Activated T-cell treated with anti-CD3 and anti-CD28 coated beads, Interleukin-2, amount 50 U/mL, for 24 hours (primary cell): Measurements from ENCODE around the gene ZNF554.

ENCODE experiments used
- DNase-seq: peaks from one replicate; pipeline ENCODE4 v3.0.0-alpha.2; 2020
- H3K27ac Mint-ChIP-seq: 2 replicates; pipeline ENCODE4 v1.8.0; 2020; ENCODE audit warnings: mild to moderate bottlenecking, mixed read lengths
- H3K27me3 Mint-ChIP-seq: 2 replicates; pipeline ENCODE4 v1.8.0; 2020; ENCODE audit warnings: mixed read lengths
- H3K36me3 Mint-ChIP-seq: 2 replicates; pipeline ENCODE4 v1.8.0; 2020; ENCODE audit warnings: low read depth, mixed read lengths
- H3K4me1 Mint-ChIP-seq: 2 replicates; pipeline ENCODE4 v1.8.0; 2020; ENCODE audit warnings: low read depth, mixed read lengths
- H3K4me3 Mint-ChIP-seq: 2 replicates; pipeline ENCODE4 v1.8.0; 2020; ENCODE audit warnings: mild to moderate bottlenecking, moderate library complexity, mixed read lengths
- H3K9me3 Mint-ChIP-seq: 2 replicates; pipeline ENCODE4 v1.8.0; 2020; ENCODE audit warnings: mixed read lengths

Gene ZNF554

DNA sequence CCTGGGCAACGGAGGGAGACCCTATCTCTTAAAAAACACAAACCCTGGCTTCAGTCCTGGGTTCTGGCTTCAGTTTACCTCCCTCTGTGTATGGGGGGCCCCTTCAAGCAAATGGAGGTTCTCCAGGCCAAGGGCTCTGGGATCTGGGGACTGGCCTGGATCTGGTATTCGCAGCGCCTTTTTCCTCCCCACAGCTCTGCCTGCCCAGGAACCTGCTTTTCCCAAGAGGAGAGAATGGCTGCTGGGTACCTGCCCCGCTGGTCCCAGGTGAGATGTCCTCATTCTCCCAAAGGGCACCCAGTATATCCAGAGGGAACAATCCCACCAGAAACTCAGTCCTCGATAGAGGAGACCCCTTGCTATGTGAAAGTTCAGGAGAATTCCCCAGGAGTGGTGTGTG is 3.2 kb downstream of the ZNF554 start:
- Mint-ChIP-seq H3K4me1 (peaks cover 9% of the 10 kb centered on the region), H3K36me3 (peaks cover 11% of the 10 kb centered on the region), H3K27ac (no peak overlapping the region), H3K27me3 (no peaks in the 10 kb centered on the region), H3K9me3 (peaks cover 3% of the 10 kb centered on the region), H3K4me3 (no peak overlapping the region)
- no peak for DNase-seq

DNA sequence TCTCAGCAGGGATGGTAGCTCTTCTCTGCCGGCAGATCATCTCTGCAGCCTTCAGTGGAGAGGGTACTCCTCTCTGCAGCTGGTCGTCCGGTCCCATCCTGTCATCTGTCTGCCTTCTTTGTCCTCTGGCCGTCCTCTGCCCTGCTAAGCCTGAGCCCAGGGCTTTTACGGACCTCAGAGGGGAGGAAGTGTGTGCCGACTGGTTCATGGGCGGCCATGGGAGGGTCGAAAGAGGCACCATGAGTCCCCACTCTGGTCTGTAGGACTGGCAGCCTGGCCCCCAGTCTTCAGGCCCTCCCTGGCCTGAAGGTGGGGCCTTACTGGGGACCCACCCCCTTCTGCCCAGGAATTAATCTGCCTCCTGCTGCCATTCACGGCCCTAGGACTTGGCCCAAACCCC is 4.0 kb downstream of the ZNF554 start:
- Mint-ChIP-seq H3K27ac (no peak overlapping the region), H3K4me1 (peaks cover 12% of the 10 kb centered on the region), H3K36me3 (peaks cover 19% of the 10 kb centered on the region), H3K27me3 (no peaks in the 10 kb centered on the region), H3K4me3 (no peak overlapping the region), H3K9me3 (peaks cover 7% of the 10 kb centered on the region)
- DNase-seq = no peak

DNA sequence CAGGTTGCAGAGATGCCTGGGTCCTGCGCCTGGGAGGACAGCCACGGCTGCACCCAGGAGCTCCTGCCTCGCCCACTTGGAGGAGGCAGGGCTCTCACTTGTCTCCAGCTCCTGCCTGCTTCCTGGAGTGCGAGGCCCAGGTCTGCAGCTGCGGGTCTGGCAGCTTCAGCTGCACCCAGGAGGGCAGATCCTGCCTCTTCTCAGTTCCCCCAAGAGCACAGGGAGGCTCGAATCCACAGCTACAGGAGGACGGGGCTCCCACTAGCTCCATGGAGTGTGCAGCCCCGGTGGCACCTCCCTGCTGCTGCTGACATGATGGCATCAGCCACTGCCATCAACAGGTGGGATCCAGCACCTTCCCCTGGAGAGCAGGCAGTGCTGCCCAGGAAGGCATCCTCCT is 4.5 kb downstream of the ZNF554 start:
- Mint-ChIP-seq H3K4me3 (no peak overlapping the region), H3K27me3 (no peaks in the 10 kb centered on the region), H3K4me1 (peaks cover 12% of the 10 kb centered on the region), H3K27ac (no peak overlapping the region), H3K36me3 (peaks cover 21% of the 10 kb centered on the region), H3K9me3 (peaks cover 9% of the 10 kb centered on the region)
- no peak for DNase-seq

DNA sequence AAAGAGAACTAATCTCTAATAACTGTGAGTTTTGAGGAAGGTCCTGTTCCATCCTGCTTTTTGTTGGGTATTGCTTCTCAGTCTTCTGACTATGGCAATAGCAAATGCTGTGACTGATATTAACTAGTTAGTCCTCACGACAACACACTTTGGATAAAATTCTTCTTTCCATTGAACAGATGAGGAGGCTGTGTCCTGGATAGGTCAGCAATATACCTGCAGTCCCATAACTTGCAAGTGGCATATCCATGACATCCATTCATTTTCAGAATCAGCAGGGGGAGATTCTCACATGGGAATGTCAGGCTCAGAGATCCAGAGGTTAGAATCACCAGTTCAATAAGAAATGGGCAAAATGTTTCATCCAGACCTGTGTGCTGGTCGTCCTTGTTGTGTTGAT is 7.4 kb downstream of the ZNF554 start:
- H3K36me3 Mint-ChIP-seq = peaks cover 39% of the 10 kb centered on the region
- peaks cover 6% of the 10 kb centered on the region for H3K4me1 Mint-ChIP-seq
- H3K4me3 Mint-ChIP-seq = no peak overlapping the region
- no peaks in the 10 kb centered on the region for H3K27me3 Mint-ChIP-seq
- DNase-seq = no peak
- H3K9me3 Mint-ChIP-seq = peaks cover 18% of the 10 kb centered on the region
- H3K27ac Mint-ChIP-seq = no peak overlapping the region

DNA sequence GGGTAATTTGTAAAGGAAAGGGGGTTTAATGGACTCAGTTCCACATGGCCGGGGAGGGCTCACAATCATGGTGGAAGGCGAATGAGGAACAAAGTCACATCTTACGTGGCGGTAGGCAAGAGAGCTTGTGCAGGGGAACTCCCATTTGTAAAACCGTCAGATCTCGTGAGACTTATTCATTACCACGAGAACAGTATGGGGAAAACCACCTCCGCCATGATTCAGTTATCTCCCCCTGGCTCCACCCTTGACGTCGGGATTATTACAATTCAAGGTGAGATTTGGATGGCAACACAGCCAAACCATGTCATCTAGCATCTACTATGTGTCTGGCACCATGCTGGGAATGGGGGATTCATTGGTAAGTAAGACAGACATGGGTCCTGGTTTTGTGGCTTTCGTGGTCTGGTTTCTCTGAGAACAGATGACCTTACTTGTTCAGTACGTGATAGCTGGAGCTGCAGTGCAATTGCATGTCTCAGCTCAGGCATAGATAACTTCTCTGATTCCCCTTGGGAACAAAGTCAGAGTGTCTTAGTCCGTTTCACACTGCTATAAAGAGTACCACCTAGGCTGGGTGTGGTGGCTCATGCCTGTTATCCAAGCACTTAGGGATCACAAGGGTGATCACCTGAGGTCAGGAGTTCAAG is 8.3 kb downstream of the ZNF554 start:
- Mint-ChIP-seq H3K27me3 (no peaks in the 10 kb centered on the region), H3K9me3 (peaks cover 27% of the 10 kb centered on the region), H3K4me1 (peaks cover 6% of the 10 kb centered on the region), H3K4me3 (no peak overlapping the region), H3K27ac (no peak overlapping the region), H3K36me3 (peaks cover 48% of the 10 kb centered on the region)
- DNase-seq = no peak

DNA sequence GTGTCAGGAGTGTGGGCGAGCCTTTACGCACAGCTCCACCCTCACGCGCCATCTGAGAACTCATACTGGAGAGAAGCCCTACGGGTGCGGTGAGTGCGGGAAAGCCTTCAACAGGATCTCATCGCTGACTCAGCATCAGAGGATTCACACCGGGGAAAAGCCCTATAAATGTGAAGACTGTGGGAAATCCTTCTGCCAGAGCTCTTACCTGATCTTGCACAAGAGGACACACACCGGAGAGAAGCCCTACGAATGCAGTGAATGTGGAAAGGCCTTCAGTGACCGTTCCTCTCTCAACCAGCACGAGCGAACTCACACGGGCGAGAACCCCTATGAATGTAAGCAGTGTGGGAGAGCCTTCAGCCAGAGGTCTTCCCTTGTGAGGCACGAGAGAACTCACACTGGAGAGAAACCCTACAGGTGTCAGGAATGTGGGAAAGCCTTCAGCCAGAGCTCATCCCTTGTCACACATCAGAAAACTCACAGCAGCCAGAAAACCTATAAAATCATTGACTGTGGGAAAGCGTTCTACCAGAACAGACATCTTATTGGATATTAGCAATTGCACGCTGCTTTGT is 14.7 kb downstream of the ZNF554 start:
- H3K27me3 Mint-ChIP-seq = no peaks in the 10 kb centered on the region
- no peak for DNase-seq
- H3K36me3 Mint-ChIP-seq = peaks cover 76% of the 10 kb centered on the region
- no peak overlapping the region for H3K27ac Mint-ChIP-seq
- H3K9me3 Mint-ChIP-seq = peaks cover 51% of the 10 kb centered on the region
- no peaks in the 10 kb centered on the region for H3K4me1 Mint-ChIP-seq
- no peak overlapping the region for H3K4me3 Mint-ChIP-seq

DNA sequence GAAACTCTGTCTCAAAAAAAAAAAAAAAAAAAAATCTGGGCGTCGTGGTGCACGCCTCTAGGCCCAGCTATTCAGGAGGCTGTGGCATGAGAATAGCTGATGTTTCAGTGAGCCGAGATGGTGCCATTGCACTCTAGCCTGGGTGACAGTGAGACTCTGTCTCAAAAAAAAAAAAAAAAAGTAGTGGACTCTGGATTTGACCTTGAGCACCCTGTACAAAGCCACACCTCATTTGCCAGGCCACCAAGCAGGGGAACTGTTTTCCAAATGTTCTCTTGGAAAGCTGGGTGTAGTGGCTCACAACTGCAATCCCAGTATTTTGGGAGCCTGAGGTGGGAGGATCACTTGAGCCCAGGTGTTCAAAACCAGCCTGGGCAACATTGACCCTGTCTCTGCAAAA is 17.8 kb downstream of the ZNF554 start:
- no peak overlapping the region for H3K4me3 Mint-ChIP-seq
- H3K36me3 Mint-ChIP-seq = peaks cover 57% of the 10 kb centered on the region
- no peak overlapping the region for H3K27ac Mint-ChIP-seq
- DNase-seq = no peak
- peaks cover 4% of the 10 kb centered on the region for H3K4me1 Mint-ChIP-seq
- H3K9me3 Mint-ChIP-seq = peaks cover 38% of the 10 kb centered on the region
- H3K27me3 Mint-ChIP-seq = no peaks in the 10 kb centered on the region

DNA sequence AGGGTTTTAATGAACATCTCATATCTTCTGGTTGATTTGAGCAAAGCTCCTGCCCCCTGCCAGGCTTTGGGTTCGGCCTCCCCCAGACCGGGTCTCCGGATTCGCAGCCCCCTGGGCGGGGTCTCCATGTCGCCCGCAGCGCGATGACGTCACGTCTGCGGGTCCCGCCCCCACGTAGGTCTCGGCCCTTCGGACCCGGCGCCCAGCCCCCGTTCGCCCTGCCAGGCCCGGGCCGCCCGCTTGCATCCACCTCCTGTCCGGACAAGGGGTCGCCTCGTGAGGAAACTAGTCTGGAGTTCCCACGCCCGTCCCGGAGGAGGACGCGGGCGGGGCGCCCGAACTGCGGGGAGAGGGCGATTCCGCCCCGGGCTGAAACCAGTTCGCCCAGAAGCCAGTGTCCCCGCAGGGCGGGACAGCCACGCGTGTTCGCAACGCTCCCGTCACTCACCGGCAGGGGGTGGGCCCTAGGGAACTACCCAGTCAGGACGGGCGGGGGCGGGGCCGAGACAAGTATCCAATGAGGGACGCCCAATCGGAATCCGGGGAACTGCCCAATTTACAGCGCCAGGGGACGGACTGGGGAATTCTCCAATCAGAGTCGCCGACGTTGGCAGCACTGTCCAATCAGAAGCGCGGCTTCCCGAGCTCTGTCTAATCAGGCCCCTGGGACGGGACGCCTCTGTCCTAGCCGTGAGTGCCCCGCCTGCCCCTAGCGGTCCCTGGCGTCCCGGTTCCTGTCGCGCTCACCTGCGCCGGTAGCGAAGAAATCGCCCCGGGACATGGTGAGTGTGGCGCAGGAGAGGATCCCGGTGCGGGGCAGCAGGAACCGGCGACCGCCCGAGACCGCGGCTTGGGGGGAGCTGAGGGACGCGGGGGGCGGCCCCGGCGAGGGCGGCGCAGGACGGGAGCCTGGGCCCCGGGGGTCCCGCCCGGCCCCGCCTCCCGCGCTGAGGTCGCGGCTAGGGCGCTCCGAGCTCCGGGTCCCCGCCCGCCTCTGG is 21.4 kb downstream of the ZNF554 start, which contains the start of gene ZNF555:
ZNF555 (plus strand) TSS at position 682 of the 998 bp plus-strand sequence; CDS start at position 780, 98 bp downstream.
- peak within 1 kb of the TSS; percentile 88 for H3K27ac Mint-ChIP-seq
- H3K4me1 Mint-ChIP-seq = peaks cover 10% of the 10 kb centered on the region
- H3K36me3 Mint-ChIP-seq = peaks cover 35% of the 10 kb centered on the region
- peak within 1 kb of the TSS; percentile 84 for H3K4me3 Mint-ChIP-seq
- H3K27me3 Mint-ChIP-seq = no peaks in the 10 kb centered on the region
- DNase-seq = peak; percentile 97
- peaks cover 16% of the 10 kb centered on the region for H3K9me3 Mint-ChIP-seq

DNA sequence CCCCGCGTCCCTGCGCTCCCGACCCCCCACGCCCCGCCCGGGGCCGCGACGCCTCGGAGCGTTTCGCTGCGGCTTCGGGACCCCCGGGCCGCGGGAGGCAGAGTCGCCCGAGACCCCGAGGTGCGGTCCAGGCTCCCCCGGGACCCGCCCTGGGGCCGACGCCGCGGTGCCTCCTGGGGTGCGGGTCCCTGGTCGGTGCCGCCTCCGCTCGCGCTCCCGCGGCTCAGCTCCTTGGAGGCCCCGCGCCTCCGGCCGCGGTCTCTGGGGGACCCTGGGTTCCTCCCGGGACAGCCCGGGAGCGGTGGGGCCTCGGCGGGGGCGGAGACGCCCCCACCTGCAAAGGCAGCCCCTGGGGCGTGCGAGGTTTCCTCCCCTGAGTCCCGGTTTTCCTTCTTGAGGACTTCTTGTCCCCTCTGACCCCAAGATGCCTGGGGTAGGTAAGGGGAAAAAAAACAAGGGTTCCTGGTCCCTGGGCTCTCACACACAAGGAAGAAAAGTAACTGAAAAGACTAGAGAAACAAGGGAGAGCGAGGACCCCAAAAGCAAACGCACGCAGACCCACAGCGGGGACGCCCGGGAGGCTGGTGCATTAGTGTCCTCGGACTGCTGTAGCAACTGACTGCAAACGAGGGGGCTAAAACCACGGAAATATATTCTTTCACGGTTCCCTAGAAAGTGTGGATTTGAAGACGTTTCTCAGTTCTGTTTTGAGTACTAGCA is 22.3 kb downstream of the ZNF554 start:
- H3K27ac Mint-ChIP-seq = peak overlapping the region; percentile 41
- no peaks in the 10 kb centered on the region for H3K27me3 Mint-ChIP-seq
- no peak for DNase-seq
- peaks cover 35% of the 10 kb centered on the region for H3K36me3 Mint-ChIP-seq
- peak overlapping the region; percentile 78 for H3K4me3 Mint-ChIP-seq
- peaks cover 10% of the 10 kb centered on the region for H3K4me1 Mint-ChIP-seq
- peaks cover 7% of the 10 kb centered on the region for H3K9me3 Mint-ChIP-seq

DNA sequence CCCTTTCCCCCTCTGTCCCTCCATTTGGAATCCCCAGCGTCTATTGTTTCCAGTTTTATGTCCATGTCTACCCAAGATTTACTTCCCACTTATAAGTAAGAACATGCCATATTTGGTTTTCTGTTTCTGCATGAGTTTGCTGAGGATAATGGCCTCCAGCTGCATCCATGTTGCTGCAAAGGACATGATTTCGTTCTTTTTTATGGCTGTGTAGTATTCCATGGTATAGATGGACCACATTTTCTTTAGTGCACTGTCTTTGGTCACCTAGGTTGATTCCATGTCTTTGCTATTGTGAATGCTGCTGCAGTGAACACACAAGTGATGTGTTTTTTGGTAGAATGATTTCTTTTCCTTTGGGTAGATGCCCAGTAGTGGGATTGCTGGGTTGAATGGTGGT is 25.4 kb downstream of the ZNF554 start:
- Mint-ChIP-seq H3K4me1 (peaks cover 17% of the 10 kb centered on the region), H3K36me3 (peaks cover 34% of the 10 kb centered on the region), H3K27me3 (no peaks in the 10 kb centered on the region), H3K27ac (no peak overlapping the region), H3K4me3 (no peak overlapping the region), H3K9me3 (peaks cover 10% of the 10 kb centered on the region)
- DNase-seq = no peak

DNA sequence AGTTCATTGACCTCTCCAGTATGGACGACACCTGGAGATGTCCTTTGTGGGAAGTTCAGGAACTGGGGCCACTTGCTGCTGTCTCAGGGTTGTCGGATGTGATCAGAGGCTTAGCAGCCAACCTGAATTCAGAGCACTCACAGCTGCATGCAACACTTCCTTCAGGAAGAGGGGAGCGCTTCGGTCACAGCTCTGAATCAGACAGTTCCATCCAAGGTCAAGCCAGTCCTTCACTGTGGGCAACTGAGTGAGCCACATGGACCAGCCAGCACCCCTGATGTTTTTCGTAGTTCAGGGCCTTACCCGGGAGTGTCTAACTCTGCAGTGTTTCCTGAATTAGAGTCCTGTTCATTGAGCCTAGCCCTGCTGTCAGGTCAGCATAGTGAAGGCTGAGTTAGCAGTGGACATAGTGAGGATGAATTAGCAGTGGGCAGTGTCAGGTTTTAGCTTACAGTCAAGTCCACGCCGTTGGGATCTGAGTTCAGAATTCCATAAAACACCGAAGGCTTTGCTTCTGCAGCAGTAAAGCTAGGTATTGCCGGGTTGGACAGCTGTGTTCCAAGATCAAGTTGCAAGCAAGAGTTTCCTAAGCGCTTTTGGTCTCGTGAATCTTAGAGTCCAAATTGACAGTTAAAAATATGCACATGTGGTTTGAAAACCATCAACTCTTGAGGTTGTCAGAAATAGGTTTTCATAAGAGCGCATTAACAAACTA is 26.7 kb downstream of the ZNF554 start:
- Mint-ChIP-seq H3K27ac (no peak overlapping the region), H3K4me1 (peaks cover 24% of the 10 kb centered on the region), H3K27me3 (no peaks in the 10 kb centered on the region), H3K9me3 (peaks cover 19% of the 10 kb centered on the region), H3K36me3 (peaks cover 43% of the 10 kb centered on the region), H3K4me3 (no peak overlapping the region)
- no peak for DNase-seq

DNA sequence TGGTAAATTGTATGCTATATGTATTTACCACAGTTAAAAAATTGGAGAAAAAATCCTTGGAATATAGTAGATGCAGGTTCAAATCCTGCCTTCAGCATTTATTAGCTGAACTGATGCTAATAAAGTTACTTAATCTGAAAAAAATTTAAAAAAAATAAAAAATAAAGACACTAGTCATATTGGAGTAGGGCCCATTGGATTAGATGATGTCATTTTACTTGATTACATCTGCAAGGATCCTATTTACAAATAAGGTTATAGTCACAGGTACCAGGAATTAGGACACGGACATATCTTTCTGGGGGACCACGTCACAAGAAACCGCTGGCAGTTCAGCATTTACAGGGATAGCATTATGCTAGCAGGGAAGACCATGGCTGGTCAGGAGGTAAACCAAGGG is 27.8 kb downstream of the ZNF554 start:
- Mint-ChIP-seq H3K4me3 (no peak overlapping the region), H3K4me1 (peaks cover 19% of the 10 kb centered on the region), H3K27me3 (no peaks in the 10 kb centered on the region), H3K36me3 (peaks cover 55% of the 10 kb centered on the region), H3K27ac (no peak overlapping the region), H3K9me3 (peaks cover 29% of the 10 kb centered on the region)
- DNase-seq = no peak

DNA sequence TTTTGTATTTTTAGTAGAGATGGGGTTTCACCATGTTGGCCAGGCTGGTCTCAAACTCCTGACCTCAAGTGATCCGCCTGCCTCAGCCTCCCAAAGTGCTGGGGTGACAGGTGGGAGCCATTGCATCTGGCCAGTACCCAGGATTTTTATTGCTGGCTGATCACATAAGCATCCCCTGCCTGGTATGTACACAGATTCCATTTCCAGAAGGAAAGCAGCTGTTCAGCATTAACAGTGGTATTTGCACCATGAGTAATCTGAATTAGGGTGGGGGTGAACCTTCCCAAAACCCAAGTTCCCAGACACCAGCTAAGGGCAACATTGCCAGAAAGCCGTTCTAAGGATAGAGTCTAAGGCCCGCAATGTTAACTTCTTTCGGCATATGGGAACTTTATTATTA is 28.9 kb downstream of the ZNF554 start:
- Mint-ChIP-seq H3K4me1 (peaks cover 14% of the 10 kb centered on the region), H3K36me3 (peaks cover 66% of the 10 kb centered on the region), H3K9me3 (peaks cover 40% of the 10 kb centered on the region), H3K27ac (no peak overlapping the region), H3K27me3 (no peaks in the 10 kb centered on the region), H3K4me3 (no peak overlapping the region)
- no peak for DNase-seq
